GM20000 (cell line): Measurements from ENCODE around the gene USP22.
"Not testable (repeated sequence)": the region's sequence is repeated elsewhere in the genome, so short reads cannot be mapped to it uniquely, and the experiment has no call there.

Source experiments
- DNase-seq: peaks from one replicate; pipeline ENCODE4 v3.0.0; 2012; ENCODE audit warnings: low spot score
- TF ChIP-seq, protein P1 (sequence below): IDR thresholded peaks from 2 replicates; pipeline ENCODE4 v1.5.1; 2012; ENCODE audit warnings: mild to moderate bottlenecking, control low read depth; ENCODE audit errors: extremely low read depth, missing control alignments

The USP22 gene

DNA sequence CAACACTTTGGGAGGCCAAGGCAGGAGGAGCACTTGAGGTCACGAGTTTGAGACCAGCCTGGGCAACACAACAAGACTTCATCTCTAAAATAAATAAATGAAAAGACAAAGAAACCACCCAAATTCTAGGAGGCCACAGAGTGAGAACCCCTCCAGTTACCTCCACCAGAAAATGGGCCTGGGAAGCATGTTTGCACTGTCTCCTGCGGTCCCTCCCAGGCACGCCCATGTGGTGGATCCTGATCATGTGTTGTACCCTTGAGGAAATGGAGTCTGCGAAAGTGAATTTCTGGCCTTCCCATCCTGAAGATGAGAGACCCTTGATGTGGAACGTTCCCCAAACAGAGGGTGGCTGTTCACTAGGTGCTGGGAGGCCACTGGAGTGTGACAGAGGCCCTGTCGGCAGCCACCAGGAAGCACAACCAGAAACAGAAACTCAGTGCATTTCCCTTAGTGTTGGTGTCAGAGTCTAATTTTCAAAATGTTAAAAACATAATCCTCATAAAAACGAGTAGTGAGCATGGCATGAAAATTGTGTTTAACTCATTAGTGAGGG is 19.2 kb upstream of the USP22 start:
- peak; percentile 51 for DNase-seq
- TF ChIP-seq, protein P1, sequence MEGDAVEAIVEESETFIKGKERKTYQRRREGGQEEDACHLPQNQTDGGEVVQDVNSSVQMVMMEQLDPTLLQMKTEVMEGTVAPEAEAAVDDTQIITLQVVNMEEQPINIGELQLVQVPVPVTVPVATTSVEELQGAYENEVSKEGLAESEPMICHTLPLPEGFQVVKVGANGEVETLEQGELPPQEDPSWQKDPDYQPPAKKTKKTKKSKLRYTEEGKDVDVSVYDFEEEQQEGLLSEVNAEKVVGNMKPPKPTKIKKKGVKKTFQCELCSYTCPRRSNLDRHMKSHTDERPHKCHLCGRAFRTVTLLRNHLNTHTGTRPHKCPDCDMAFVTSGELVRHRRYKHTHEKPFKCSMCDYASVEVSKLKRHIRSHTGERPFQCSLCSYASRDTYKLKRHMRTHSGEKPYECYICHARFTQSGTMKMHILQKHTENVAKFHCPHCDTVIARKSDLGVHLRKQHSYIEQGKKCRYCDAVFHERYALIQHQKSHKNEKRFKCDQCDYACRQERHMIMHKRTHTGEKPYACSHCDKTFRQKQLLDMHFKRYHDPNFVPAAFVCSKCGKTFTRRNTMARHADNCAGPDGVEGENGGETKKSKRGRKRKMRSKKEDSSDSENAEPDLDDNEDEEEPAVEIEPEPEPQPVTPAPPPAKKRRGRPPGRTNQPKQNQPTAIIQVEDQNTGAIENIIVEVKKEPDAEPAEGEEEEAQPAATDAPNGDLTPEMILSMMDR, result no peak

DNA sequence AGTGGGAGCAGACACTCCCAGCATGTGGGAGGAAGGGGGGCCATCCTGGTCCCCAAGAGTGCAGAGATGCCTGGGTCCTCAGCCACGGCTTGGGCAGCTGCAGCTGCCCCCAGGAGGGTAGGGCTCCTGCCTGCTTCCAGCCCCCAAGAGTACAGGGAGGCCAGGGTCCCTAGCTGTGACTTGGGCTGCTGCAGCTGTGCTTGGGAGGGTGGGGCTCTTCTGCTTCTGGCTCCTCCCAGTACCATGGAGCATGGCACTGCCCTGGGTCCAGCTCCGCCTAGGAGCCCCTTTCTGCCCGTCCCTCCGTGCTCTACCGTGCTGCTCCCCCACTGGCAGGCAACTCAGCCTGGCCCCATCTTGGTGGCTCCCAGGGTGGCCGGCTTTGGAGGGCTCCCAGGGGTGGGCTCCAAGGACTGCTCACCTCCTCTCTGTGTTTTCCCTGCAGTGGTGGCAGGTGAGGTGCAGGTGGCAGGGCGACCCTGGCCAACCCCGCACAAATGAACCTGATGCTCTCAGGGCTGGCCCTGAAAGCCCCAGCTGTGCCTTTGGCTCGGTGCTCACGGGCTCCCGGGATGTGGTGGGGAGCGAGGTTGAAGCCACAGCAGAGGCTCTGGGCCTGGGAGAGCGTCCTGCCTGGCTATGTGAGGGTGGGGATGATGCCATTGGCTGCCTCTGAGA is 18.5 kb upstream of the USP22 start:
- TF ChIP-seq, protein P1, result no peak
- DNase-seq, result no peak

DNA sequence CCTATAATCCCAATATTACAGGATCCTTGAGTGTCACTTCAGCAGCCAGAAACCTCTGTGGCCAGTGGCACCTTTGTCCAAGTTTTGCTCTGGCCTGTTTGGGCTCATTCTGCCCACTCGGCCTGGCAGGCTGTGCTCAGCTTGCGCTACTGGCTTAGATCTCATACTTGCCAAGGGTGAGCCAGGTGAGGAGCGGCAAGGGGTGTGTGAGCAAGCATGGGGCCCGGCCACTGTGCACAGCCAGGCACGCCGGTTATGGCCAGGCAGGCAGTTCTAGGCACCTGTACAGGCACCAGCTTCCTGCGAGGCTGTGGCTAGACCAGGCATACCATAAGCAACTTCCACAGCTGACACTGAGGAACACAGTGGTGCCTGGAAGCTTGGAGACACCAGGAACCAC is 16.9 kb upstream of the USP22 start:
- no peak for DNase-seq
- TF ChIP-seq, protein P1, result no peak

DNA sequence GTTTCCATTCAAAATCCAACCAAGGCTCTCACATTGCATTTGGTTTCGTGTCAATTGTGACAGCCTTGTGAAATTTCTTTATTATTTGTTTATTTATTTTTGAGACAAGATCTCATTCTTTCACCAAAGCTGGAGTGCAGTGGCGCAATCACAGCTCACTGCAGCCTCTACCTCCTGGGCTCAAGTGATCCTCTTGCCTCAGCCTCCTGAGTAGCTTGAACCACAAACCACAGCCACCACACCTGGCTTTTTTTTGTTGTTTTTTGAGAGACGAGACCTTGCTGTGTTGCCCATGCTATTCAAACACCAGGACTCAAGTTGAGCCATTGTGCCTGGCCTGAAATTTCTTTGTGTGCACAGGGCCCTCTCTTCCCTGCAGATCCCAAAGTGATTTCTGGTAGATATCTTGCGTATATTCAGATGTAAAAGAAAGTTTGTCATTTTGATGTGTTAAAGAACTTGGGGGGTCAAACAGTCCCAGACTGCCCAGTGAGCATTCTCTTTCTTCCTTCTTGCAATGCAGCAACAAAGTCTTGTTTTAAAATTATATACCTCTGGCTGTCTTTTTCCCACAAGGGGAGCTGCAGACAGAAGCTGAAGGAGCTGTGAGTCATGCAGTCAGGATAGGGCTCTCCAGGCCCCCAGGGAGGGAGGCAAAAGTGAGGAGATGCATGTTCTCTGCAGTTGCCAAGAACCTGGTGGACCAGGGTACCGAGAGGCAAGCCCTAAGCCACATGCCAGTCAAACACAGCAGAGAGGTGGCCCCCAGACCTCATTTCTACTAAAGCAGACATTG is 15.5 kb upstream of the USP22 start:
- DNase-seq, result no peak
- TF ChIP-seq, protein P1, result no peak

DNA sequence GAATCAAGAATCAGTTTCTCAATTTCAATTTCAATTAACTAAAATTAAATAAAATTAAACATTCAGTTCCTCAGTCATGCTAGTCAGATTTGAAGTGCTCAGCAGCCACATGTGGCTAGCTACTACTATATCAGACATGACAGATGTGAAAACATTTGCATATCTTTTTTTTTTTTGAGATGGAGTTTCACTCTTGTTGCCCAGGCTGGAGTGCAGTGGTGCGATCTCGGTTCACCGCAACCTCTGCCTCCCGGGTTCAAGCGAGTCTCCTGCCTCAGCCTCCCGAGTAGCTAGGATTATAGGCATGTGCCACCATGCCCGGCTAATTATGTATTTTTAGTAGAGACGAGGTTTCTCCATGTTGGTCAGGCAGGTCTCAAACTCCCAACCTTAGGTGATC is 10.2 kb upstream of the USP22 start:
- not testable (repeated sequence) for DNase-seq

DNA sequence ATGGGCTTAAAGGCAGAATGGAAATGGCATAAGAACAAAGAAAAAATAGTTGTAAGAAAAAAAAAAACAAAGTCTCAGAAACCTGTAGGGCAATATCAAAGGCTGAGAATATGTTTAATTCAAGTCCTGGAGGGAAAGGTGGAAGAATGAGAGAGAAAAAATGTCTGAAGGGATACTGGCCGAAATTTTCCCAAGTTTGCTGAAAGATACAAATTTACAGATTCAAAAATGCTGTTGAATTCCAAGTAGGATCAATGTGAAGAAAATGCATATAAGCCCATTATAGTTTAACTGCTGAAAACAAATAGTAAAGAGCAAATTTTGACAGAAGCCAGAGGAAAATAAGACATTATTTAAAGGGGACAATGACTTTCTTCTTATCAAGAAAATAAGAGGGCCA is 6.6 kb upstream of the USP22 start:
- no peak for DNase-seq
- TF ChIP-seq, protein P1, result no peak

DNA sequence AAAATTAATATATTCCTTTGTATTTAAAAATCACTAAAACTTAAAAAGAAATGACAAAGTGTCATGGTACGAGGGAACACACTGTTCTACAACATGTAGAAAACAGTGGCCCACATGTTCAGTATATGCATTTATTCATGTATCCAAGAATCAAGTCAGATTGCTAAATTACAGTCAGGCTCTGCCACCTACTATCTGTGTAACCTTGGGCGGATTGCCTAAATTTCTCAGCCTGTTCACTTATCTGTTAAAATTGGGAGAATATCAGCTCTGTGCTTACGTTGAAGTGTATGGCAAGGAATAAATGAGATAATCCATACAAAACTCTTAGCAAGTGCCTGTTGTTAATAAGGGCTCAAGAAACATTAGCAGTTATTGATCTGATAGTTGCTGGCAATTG is 3.4 kb upstream of the USP22 start:
- DNase-seq, result no peak
- TF ChIP-seq, protein P1, result no peak
